Measurements from ENCODE around the gene RAMP1. TPM values are rescaled to one million over a fixed set of nuclear protein-coding genes. Genes with fewer than 3 reads are reported as not detected.

Gene RAMP1
- total RNA-seq, 6 experiments from 2014 or later: 0.38 to 1.3 (median 0.48) TPM; not detected in 1

GRCh38 chr2:237889016-237889415 is 29.6 kb downstream of the RAMP1 start:
- peak overlapping the region; percentile 29; the same call in 1 of the 2 replicates for H3K27ac Mint-ChIP-seq
- no peak for DNase-seq
- no peak overlapping the region for H3K4me3 Mint-ChIP-seq
- no peak for TF ChIP-seq CTCF (IDR thresholded peaks at IDR 0.05)
- H3K36me3 Mint-ChIP-seq (ENCODE audit: low read depth): no peaks in the 10 kb centered on the region
- H3K27me3 Mint-ChIP-seq (ENCODE audit: insufficient read depth): no peaks in the 10 kb centered on the region; the same call in 1 of the 2 replicates
- no peaks in the 10 kb centered on the region for H3K9me3 Mint-ChIP-seq
- peaks cover 13% of the 10 kb centered on the region for H3K4me1 Mint-ChIP-seq (ENCODE audit: low read depth)

- DNase-seq: no peak
- Mint-ChIP-seq H3K9me3 (no peaks in the 10 kb centered on the region), H3K4me1 (ENCODE audit: low read depth) (peaks cover 13% of the 10 kb centered on the region), H3K4me3 (no peak overlapping the region), H3K27ac (no peak overlapping the region), H3K27me3 (ENCODE audit: insufficient read depth) (no peaks in the 10 kb centered on the region; the same call in 1 of the 2 replicates), H3K36me3 (ENCODE audit: low read depth) (no peaks in the 10 kb centered on the region)
- TF ChIP-seq CTCF (IDR thresholded peaks at IDR 0.05): no peak
Measured at GRCh38 chr2:237889811-237890210, 30.4 kb downstream of the RAMP1 start.

- Mint-ChIP-seq H3K27ac (no peak overlapping the region), H3K27me3 (ENCODE audit: insufficient read depth) (no peaks in the 10 kb centered on the region; the same call in 1 of the 2 replicates), H3K9me3 (no peaks in the 10 kb centered on the region), H3K4me1 (ENCODE audit: low read depth) (peaks cover 13% of the 10 kb centered on the region), H3K36me3 (ENCODE audit: low read depth) (no peaks in the 10 kb centered on the region), H3K4me3 (no peak overlapping the region)
- DNase-seq: no peak
- TF ChIP-seq CTCF (IDR thresholded peaks at IDR 0.05): no peak
Measured at GRCh38 chr2:237892478-237892877, 33.1 kb downstream of the RAMP1 start.

- Mint-ChIP-seq H3K9me3 (no peaks in the 10 kb centered on the region), H3K27me3 (ENCODE audit: insufficient read depth) (no peaks in the 10 kb centered on the region; the same call in 1 of the 2 replicates), H3K27ac (no peak overlapping the region), H3K4me1 (ENCODE audit: low read depth) (peaks cover 13% of the 10 kb centered on the region), H3K4me3 (no peak overlapping the region), H3K36me3 (ENCODE audit: low read depth) (no peaks in the 10 kb centered on the region)
- TF ChIP-seq CTCF (IDR thresholded peaks at IDR 0.05): no peak
- DNase-seq: no peak
Measured at GRCh38 chr2:237892984-237893595, 33.7 kb downstream of the RAMP1 start.

- no peak overlapping the region for H3K27ac Mint-ChIP-seq
- no peaks in the 10 kb centered on the region for H3K4me1 Mint-ChIP-seq (ENCODE audit: low read depth)
- no peak for DNase-seq
- no peak overlapping the region for H3K4me3 Mint-ChIP-seq
- no peak for TF ChIP-seq CTCF (IDR thresholded peaks at IDR 0.05)
- H3K27me3 Mint-ChIP-seq (ENCODE audit: insufficient read depth): no peaks in the 10 kb centered on the region; the same call in 1 of the 2 replicates
- H3K36me3 Mint-ChIP-seq (ENCODE audit: low read depth): no peaks in the 10 kb centered on the region
- H3K9me3 Mint-ChIP-seq: no peaks in the 10 kb centered on the region
Measured at GRCh38 chr2:237894396-237894979, 35.1 kb downstream of the RAMP1 start.

Measured in HFFc6 (cell line).